GM10248 (cell line): ENCODE measurements around the gene CHID1.

Experiments used
- CTCF ChIA-PET: fragments of 300-600 bp; sonication (Branson Sonifier 250); formaldehyde crosslinking; extraction: SDS; loops from one replicate; lab custom pipeline; 2021; ENCODE audit warnings: antibody characterized with exemption; lab: Yijun Ruan, JAX
- POLR2A ChIA-PET: fragments of 350-650 bp; sonication (Branson Sonifier 250); formaldehyde crosslinking; extraction: SDS; loops from one replicate; lab custom pipeline; 2020; ENCODE audit warnings: antibody characterized with exemption; lab: Yijun Ruan, JAX
- DNase-seq: peaks from one replicate; pipeline ENCODE4 v3.0.0; 2012; ENCODE audit errors: extremely low spot score
- TF ChIP-seq, protein P1 (sequence below): IDR thresholded peaks from 2 replicates; pipeline ENCODE4 v1.5.1; 2012; ENCODE audit warnings: mild to moderate bottlenecking, low read depth; ENCODE audit errors: extremely low read depth, missing control alignments, control extremely low read depth

The CHID1 gene

DNA sequence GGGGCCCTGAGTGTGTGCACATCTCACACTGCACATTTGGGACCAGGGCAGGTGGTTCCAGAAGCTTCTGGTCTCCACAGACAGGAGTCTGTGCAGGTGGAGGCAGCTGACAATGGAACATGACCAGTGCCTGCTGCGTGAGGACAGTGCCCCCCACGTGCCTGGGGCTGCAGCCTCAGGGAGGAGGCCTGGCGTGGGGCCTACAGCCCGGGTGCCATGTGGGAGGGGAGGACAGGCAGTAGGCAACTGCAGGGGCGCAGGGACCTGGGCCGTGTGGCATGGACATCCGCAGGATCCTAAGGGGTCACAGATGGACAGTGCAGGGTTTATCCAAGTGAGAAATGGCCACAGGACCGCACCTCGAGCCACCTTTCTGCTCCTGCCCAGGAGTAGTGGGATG, 39.1 kb downstream of the CHID1 start:
- ChIA-PET POLR2A (no interaction called here), CTCF (interaction anchor here (1.9 kb wide), 1 partner anchor 24 kb away, joined by 7 read pairs; no protein-coding TSS in a partner anchor)
- no peak for DNase-seq
- TF ChIP-seq, protein P1, sequence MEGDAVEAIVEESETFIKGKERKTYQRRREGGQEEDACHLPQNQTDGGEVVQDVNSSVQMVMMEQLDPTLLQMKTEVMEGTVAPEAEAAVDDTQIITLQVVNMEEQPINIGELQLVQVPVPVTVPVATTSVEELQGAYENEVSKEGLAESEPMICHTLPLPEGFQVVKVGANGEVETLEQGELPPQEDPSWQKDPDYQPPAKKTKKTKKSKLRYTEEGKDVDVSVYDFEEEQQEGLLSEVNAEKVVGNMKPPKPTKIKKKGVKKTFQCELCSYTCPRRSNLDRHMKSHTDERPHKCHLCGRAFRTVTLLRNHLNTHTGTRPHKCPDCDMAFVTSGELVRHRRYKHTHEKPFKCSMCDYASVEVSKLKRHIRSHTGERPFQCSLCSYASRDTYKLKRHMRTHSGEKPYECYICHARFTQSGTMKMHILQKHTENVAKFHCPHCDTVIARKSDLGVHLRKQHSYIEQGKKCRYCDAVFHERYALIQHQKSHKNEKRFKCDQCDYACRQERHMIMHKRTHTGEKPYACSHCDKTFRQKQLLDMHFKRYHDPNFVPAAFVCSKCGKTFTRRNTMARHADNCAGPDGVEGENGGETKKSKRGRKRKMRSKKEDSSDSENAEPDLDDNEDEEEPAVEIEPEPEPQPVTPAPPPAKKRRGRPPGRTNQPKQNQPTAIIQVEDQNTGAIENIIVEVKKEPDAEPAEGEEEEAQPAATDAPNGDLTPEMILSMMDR: no peak

GRCh38 chr11:870418-870817, 40.2 kb downstream of the CHID1 start:
- TF ChIP-seq, protein P1: no peak
- DNase-seq: no peak
- ChIA-PET CTCF (no interaction called here), POLR2A (no interaction called here)

DNA sequence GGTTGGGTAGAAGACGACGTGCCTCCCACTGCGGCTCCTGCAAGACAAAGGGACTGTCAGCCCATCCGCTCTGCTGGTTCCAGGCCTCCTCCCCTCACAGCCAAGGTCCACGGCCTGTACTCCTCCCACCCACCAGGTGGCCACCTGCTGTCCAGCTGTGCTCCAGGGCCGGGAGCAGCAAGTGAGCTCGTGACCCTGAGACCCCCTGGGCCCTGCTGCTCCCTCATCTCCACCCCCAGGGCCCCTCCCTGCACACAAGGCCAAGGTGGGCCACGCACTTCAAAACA, 40.5 kb downstream of the CHID1 start:
- CTCF ChIA-PET: no interaction called here
- TF ChIP-seq, protein P1: no peak
- POLR2A ChIA-PET: no interaction called here
- no peak for DNase-seq

- ChIA-PET CTCF (no interaction called here), POLR2A (no interaction called here)
- TF ChIP-seq, protein P1: no peak
- DNase-seq: no peak
Measured at GRCh38 chr11:869399-870126, 41.0 kb downstream of the CHID1 start.

DNA sequence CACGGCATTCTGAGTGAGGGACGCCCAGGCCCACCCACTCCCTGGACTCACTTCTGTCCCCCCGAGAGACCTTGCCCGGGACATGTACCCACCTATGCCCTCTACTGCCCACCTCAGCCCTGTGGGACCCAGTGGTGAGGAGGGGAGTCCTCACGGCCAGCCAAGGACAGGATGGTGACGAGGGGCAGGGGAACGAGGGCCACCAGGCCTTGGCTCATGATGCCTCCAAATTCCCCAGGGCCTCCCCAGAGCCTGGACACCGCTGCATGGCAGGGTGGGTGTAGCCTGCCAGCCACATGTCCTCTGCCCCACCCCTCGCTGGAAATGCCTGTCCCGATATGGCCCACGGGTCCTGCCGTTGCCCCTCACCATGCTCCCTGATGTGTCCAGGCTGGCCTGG, 41.8 kb downstream of the CHID1 start:
- TF ChIP-seq, protein P1: no peak
- CTCF ChIA-PET: no interaction called here
- DNase-seq: no peak
- POLR2A ChIA-PET: no interaction called here

DNA sequence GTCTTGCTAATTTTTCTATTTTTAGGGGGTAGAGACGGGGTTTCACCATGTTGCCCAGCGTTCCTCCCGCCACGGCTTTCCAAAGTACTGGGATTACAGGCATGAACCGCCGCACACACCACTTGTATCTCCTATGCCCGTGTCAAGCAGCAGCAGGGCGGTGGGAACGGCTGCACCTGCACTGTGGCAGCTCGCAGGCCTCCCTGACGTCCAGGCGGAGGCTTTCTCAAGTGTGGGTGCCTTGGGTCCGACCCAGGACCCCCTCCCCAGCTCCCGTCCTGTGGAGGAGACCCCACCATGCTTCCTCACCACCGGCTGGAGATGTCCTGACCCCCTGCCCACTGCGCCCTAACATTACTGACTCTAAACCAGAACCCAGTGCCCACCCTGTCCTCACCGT, 42.2 kb downstream of the CHID1 start:
- POLR2A ChIA-PET: interaction anchor here (0.6 kb wide), 1 partner anchor 42 kb away, joined by 4 read pairs; no protein-coding TSS in a partner anchor
- no peak for DNase-seq
- CTCF ChIA-PET: no interaction called here
- TF ChIP-seq, protein P1: no peak
